Neural cell (in vitro differentiated cells): Measurements from ENCODE around the gene ADM2.

Source experiments
- CTCF ChIP-seq: fragments of 450-650 bp; IDR thresholded peaks from 2 replicates; pipeline ENCODE4 v1.5.1; 2014; ENCODE audit warnings: antibody characterized with exemption, mild to moderate bottlenecking, moderate library complexity; ENCODE audit not compliant: poor library complexity, severe bottlenecking
- POLR2AphosphoS5 ChIP-seq: IDR thresholded peaks from 2 replicates; pipeline ENCODE4 v1.6.1; 2012
- RAD21 ChIP-seq: fragments of 450-650 bp; conservative IDR thresholded peaks from 2 replicates; pipeline ENCODE4 v1.6.1; 2014; ENCODE audit warnings: antibody characterized with exemption, mild to moderate bottlenecking, moderate library complexity
- REST ChIP-seq: IDR thresholded peaks from 2 replicates; pipeline ENCODE4 v1.6.1; 2012; ENCODE audit warnings: borderline replicate concordance

GRCh38 chr22:50456026-50456425 is 25.3 kb upstream of the ADM2 start:
- TF ChIP-seq CTCF = no peak
- TF ChIP-seq REST = no peak
- no peak for TF ChIP-seq POLR2AphosphoS5
- TF ChIP-seq RAD21 = no peak
